SU-DHL-6 (cell line): ENCODE data around the gene DHX35.

Experiments
- EZH2phosphoT487 ChIP-seq: fragments of 200-600 bp; sonication (generic), shearing (Covaris generic); conservative IDR thresholded peaks from 2 replicates; pipeline ENCODE4 v1.6.1; 2018; ENCODE audit warnings: mild to moderate bottlenecking, antibody characterized with exemption, low read length, moderate library complexity, mixed read lengths
- TF ChIP-seq, protein P1 (sequence below): fragments of 200-600 bp; sonication (generic); IDR thresholded peaks from one replicate; pipeline ENCODE4 v1.5.1; 2017; ENCODE audit warnings: antibody characterized with exemption, mild to moderate bottlenecking, low read length, moderate library complexity; ENCODE audit not compliant: insufficient read depth, poor library complexity, severe bottlenecking

GRCh38 chr20:39038495-39038894, 76.4 kb downstream of the DHX35 start:
- TF ChIP-seq, protein P1, sequence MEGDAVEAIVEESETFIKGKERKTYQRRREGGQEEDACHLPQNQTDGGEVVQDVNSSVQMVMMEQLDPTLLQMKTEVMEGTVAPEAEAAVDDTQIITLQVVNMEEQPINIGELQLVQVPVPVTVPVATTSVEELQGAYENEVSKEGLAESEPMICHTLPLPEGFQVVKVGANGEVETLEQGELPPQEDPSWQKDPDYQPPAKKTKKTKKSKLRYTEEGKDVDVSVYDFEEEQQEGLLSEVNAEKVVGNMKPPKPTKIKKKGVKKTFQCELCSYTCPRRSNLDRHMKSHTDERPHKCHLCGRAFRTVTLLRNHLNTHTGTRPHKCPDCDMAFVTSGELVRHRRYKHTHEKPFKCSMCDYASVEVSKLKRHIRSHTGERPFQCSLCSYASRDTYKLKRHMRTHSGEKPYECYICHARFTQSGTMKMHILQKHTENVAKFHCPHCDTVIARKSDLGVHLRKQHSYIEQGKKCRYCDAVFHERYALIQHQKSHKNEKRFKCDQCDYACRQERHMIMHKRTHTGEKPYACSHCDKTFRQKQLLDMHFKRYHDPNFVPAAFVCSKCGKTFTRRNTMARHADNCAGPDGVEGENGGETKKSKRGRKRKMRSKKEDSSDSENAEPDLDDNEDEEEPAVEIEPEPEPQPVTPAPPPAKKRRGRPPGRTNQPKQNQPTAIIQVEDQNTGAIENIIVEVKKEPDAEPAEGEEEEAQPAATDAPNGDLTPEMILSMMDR: no peak
- no peak for TF ChIP-seq EZH2phosphoT487
